Activated T-cell treated with anti-CD3 and anti-CD28 coated beads, Interleukin-2, amount 50 U/mL, for 72 hours (primary cell): ENCODE results near the gene WFDC5. TPM values are rescaled to one million over a fixed set of nuclear protein-coding genes. Genes with fewer than 3 reads are reported as not detected.
A peak's percentile ranks its signal among the peaks of the same experiment; 100 is the strongest.

Experiments
- ATAC-seq, 2 donors: fragments of 150-1000 bp; cut with Tn5 transposase; replicated peaks in 1 of 2; 2 replicates each; pipeline ENCODE4 v1.10.0; 2021; ENCODE audit warnings: moderate library complexity in 2 of 2, mild to moderate bottlenecking in 1 of 2
- DNase-seq, 2 donors: peaks; one replicate each; pipeline ENCODE4 v3.0.0; 2021 to 2022; ENCODE audit warnings: mixed read lengths in 1 of 2
- H3K27ac Mint-ChIP-seq: one replicate; pipeline ENCODE4 v1.8.0; 2022; ENCODE audit warnings: mild to moderate bottlenecking, moderate library complexity, mixed read lengths
- H3K27me3 Mint-ChIP-seq: one replicate; pipeline ENCODE4 v1.8.0; 2022; ENCODE audit warnings: low read depth, mixed read lengths
- H3K36me3 Mint-ChIP-seq, 2 donors: one replicate each; pipeline ENCODE4 v1.8.0; 2022; ENCODE audit warnings: mixed read lengths in 2 of 2, mild to moderate bottlenecking in 1 of 2; ENCODE audit not compliant: insufficient read depth in 2 of 2
- H3K4me1 Mint-ChIP-seq: one replicate; pipeline ENCODE4 v1.8.0; 2022; ENCODE audit warnings: low read depth, mixed read lengths
- H3K4me3 Mint-ChIP-seq, 2 donors: one replicate each; pipeline ENCODE4 v1.8.0; 2022; ENCODE audit warnings: mild to moderate bottlenecking in 2 of 2, mixed read lengths in 2 of 2, moderate library complexity in 2 of 2
- H3K9me3 Mint-ChIP-seq, 2 donors: one replicate each; pipeline ENCODE4 v1.8.0; 2022; ENCODE audit warnings: mixed read lengths in 2 of 2
- total RNA-seq, 2 donors: library from RNA; stranded (reverse); gene quantifications; one replicate each; pipeline ENCODE4 v1.2.3, GENCODE V29; 2022

The WFDC5 gene
- total RNA-seq, 2 donors from 2014 or later, result 1.4 TPM; not detected in 1

DNA sequence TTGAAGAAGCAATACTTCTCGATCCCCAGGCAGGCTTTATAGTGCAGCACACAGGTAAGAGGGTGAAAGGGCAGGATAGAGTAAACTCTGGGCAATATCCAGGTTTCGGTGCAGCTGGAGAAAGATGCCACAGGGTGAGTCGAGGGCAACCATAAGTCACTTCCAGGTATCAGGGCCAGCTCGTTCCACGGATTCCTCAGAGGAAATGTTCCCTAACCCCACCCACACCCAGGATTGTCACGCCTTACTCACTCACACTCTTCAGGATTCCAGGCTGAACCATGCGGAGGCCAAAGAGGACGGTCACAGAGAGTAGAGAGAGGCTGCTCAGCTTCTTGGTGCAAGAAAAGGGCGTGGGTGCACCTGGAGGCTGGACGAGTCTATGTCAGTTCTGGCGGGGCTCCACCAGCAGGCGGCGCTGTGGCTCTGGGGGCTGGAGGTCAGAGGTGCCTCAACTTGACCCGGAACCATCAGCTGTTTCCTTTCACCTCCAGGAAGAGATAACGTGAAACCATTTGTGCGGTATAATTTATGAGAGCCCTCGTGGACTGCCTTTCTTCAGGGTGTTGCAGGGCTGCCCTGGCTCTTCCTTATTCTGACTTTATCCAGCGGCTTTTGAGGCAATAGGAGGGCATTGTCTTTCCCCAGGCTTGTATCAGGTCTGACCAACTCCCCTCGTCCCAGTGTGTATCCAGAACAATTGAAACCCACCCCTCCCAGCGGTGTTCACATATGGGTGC, 23.8 kb upstream of the WFDC5 start:
- Mint-ChIP-seq H3K4me3 (no peak overlapping the region), H3K27ac (no peak overlapping the region), H3K36me3 (no peaks in the 10 kb centered on the region), H3K4me1 (no peaks in the 10 kb centered on the region), H3K27me3 (no peaks in the 10 kb centered on the region), H3K9me3 (no peaks in the 10 kb centered on the region)
- peak; percentile 85 to 87 for DNase-seq
- peak; percentile 85 to 89 for ATAC-seq

DNA sequence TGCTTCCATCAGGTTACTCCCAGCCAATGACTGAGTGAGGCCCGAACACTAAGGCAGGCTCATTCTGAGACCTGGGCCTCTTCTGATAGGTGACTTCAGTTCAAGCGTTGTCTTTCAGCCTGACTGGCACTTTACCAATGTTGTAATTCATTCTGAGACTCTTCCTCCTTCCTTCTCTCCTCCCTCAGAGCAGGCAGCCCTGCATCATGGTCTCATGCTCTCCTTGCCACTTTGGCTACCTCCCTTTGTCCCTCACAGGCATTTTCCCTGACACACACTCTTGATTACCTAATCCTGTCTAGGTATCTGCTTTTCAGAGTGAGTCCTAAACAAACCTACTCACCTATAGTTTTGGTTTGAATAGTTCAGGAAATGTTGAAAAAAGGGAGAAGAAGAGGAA, 21.9 kb upstream of the WFDC5 start:
- H3K4me1 Mint-ChIP-seq, result no peaks in the 10 kb centered on the region
- ATAC-seq (no peak), DNase-seq (no peak)
- no peak overlapping the region for H3K27ac Mint-ChIP-seq
- no peaks in the 10 kb centered on the region for H3K9me3 Mint-ChIP-seq
- H3K4me3 Mint-ChIP-seq, result no peak overlapping the region
- H3K27me3 Mint-ChIP-seq, result peaks cover 12% of the 10 kb centered on the region
- H3K36me3 Mint-ChIP-seq, result no peaks in the 10 kb centered on the region

DNA sequence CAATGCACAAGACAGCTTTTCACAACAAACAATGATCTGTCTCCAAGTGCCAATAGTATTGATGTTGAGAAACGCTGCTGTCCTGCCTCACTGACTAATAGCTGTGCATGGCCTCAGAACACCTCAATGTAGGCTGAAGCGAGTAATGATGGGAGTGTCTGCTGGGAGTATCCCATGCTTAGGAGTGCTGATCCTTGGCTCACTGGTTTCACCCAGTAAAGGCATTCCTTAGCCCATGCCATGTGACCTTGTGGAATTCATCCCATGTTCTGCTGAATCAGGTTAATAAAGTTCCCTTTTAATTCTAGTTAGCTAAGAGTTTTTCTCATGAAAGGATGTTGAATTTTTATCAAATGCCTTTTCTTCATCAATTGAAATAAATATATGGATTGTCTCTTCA, 13.1 kb upstream of the WFDC5 start:
- H3K27ac Mint-ChIP-seq, result no peak overlapping the region
- no peak for DNase-seq
- no peaks in the 10 kb centered on the region for H3K36me3 Mint-ChIP-seq
- ATAC-seq, result no peak
- no peak overlapping the region for H3K4me3 Mint-ChIP-seq
- no peaks in the 10 kb centered on the region for H3K4me1 Mint-ChIP-seq
- H3K27me3 Mint-ChIP-seq, result peaks cover 61% of the 10 kb centered on the region
- no peaks in the 10 kb centered on the region for H3K9me3 Mint-ChIP-seq

DNA sequence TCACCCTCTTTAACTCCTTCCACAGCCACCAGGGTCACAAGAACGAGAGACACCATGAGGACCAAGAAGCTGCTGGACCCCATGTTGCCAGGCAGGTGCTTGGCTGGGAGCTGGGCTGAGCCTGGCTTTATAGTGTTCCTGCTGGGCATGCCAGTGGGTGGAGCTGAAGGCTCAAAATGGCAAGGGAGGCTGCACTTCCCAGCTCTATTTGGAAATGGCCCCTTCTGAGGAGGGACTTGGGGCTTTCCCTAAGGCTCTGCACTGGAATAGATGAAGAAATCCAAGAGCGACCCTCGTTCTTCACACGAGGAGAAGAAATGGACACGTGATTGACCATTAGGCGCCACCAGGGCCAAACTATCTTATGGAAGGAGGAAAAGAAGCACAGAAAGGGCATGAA, 9.4 kb upstream of the WFDC5 start, which contains the start of gene WFDC12:
Gene WFDC12, minus strand, starts transcription at position 101 of the 400 bp plus-strand sequence. Its CDS starts 18 bp downstream, at position 83.
- no peaks in the 10 kb centered on the region for H3K36me3 Mint-ChIP-seq
- no peak for DNase-seq
- no peak within 1 kb of the TSS for H3K4me3 Mint-ChIP-seq
- peaks cover 56% of the 10 kb centered on the region for H3K27me3 Mint-ChIP-seq
- no peak for ATAC-seq
- H3K27ac Mint-ChIP-seq, result no peak within 1 kb of the TSS
- peaks cover 5% of the 10 kb centered on the region for H3K4me1 Mint-ChIP-seq
- no peaks in the 10 kb centered on the region for H3K9me3 Mint-ChIP-seq

DNA sequence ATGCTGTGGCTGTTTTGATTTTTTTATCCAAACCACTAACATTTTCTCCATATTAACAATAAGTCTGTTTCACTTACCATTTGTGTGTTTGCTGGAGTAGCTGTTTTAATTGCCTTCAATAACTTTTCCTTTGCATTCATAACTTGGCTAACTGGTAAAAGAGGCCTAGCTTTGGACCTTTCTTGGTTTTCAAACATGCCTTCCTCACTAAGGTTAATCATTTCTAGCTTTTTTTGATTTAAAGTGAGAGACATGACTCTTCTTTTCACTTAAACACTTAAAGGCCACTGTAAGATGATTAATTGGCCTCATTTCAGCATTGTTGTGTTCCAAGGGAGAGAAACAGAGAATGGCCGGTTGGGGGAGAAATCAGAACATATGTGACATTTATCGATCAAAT, 6.4 kb upstream of the WFDC5 start:
- Mint-ChIP-seq H3K4me3 (no peak overlapping the region), H3K9me3 (no peaks in the 10 kb centered on the region), H3K27ac (no peak overlapping the region), H3K36me3 (no peaks in the 10 kb centered on the region), H3K4me1 (peaks cover 5% of the 10 kb centered on the region), H3K27me3 (peaks cover 42% of the 10 kb centered on the region)
- DNase-seq (no peak), ATAC-seq (peak in 1 of 2 donors; percentile 38)

DNA sequence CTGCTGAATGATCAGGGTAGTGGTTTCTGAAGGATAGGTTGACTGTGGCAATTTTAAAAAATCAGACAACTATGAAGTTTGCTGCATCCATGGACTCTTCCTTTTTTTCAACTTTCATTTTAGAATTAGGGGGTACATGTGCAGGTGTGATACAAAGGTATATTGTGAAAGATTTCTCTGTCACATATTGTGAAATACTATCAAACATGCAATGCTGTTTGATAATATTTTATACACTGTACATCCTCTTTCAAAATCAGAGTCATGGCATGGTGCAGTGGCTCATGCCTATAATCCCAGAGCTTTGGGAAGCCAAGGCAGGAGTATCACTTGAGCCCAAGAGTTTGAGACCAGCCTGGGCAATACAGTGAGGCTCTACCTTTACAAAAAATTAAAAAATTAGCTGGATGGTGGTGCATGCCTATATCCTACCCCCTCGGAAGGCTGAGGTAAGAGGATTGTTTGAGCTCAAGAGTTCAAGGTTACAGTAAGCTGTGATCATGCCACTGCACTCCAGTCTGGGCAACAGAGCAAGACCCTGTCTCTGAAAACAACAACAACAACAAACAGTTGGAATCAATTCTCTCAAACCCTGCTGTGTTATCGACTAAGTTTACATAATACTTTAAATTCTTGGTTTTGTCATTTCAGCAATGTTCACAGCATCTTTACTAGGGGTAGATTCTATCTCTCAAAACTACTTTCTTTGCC, 4.7 kb upstream of the WFDC5 start:
- H3K27me3 Mint-ChIP-seq, result peaks cover 34% of the 10 kb centered on the region
- ATAC-seq, result no peak
- DNase-seq, result no peak
- no peaks in the 10 kb centered on the region for H3K9me3 Mint-ChIP-seq
- H3K27ac Mint-ChIP-seq, result no peak overlapping the region
- H3K36me3 Mint-ChIP-seq, result no peaks in the 10 kb centered on the region
- peaks cover 17% of the 10 kb centered on the region for H3K4me1 Mint-ChIP-seq
- no peak overlapping the region for H3K4me3 Mint-ChIP-seq

DNA sequence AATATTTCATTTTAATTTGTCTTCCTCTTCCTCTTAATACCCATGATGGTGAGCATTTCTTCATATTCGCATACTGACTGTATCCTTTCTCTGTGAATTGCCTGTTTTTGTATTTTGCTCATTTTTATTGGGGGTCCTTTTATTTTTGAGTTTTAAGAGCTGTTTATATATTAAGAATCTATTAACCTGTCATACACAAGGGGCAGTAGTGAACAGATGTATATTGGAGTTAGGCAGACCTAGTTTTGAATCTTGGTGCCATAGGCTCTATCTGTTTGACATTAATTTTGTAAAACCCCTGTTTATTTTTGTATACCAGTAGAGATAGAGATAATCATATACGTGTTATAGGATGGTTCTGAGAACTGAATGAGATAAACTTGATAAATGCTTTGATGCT, 3.1 kb upstream of the WFDC5 start:
- no peak overlapping the region for H3K27ac Mint-ChIP-seq
- H3K27me3 Mint-ChIP-seq, result peaks cover 42% of the 10 kb centered on the region
- no peak overlapping the region for H3K4me3 Mint-ChIP-seq
- ATAC-seq (no peak), DNase-seq (no peak)
- no peaks in the 10 kb centered on the region for H3K9me3 Mint-ChIP-seq
- H3K4me1 Mint-ChIP-seq, result peaks cover 21% of the 10 kb centered on the region
- no peaks in the 10 kb centered on the region for H3K36me3 Mint-ChIP-seq

DNA sequence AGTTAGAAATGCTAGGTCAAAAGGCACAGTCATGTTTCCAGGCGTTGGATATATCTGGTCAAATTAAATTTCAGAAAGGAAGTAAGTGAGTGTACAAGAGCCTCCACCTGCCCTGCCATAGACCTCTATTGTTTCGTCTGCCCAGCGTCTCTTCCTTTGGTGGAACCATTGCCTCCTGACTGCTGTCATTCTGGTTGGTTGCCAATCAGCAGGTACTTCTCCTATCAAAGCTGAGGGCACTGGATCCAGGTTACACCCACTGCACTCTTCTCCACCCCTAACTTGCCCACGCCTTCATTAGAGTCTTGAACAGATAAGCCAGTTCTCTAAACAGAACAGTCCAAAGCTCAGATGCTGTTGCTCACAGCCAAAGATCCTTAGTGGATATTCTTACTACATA, 2.6 kb upstream of the WFDC5 start:
- Mint-ChIP-seq H3K4me1 (peaks cover 21% of the 10 kb centered on the region), H3K27ac (no peak overlapping the region), H3K27me3 (peaks cover 39% of the 10 kb centered on the region), H3K36me3 (no peaks in the 10 kb centered on the region), H3K4me3 (no peak overlapping the region), H3K9me3 (no peaks in the 10 kb centered on the region)
- DNase-seq, result no peak
- no peak for ATAC-seq

DNA sequence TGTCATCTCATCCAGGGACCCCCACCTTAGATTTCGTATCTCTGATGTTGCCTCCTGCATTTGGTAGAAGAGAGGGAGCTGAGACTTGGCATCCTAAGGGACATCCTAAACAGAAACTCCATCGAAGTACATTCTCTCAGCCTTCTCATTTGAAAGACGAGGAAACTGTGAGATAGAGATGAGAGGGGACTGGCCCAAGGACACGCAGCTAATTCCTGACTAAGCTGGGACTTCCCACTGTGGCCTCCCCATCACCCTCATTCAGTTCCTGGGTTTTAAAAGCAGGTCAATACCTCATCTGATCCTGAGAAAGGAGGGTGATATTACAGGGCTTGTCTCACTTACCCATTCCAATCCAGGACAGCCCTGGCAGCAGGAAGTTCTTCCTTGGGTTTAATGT, 855 bp upstream of the WFDC5 start:
- ATAC-seq, result peak in 1 of 2 donors; percentile 64
- H3K36me3 Mint-ChIP-seq, result no peaks in the 10 kb centered on the region
- H3K9me3 Mint-ChIP-seq, result no peaks in the 10 kb centered on the region
- H3K4me3 Mint-ChIP-seq, result peak overlapping the region in 1 of 2 donors; percentile 18
- peaks cover 17% of the 10 kb centered on the region for H3K4me1 Mint-ChIP-seq
- no peak overlapping the region for H3K27ac Mint-ChIP-seq
- H3K27me3 Mint-ChIP-seq, result peaks cover 28% of the 10 kb centered on the region
- no peak for DNase-seq

DNA sequence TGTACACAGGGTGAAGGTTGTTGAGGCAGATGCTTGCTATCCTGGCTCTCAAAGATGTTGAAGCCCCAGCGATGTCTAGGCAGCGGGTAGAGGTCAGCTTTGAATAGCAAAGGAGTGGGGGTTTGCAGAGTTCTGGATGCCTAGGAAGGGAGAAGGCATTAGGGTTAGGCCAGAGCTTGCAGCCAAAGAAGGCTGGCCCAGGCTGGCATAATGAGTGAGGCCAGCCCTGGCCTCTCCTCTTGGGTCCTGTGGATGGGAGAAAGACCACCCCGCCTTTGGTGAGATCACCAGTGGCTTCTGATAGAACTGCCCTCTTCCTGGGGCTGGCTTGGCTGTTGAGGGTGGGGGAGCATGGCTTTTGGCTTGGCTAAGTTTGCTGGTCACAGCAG, 406 bp upstream of the WFDC5 start:
- Mint-ChIP-seq H3K4me3 (peak overlapping the region in 1 of 2 donors; percentile 23), H3K4me1 (peaks cover 17% of the 10 kb centered on the region), H3K9me3 (no peaks in the 10 kb centered on the region), H3K27ac (no peak overlapping the region), H3K27me3 (peaks cover 26% of the 10 kb centered on the region), H3K36me3 (no peaks in the 10 kb centered on the region)
- ATAC-seq (peak; percentile 6 to 12), DNase-seq (no peak)

DNA sequence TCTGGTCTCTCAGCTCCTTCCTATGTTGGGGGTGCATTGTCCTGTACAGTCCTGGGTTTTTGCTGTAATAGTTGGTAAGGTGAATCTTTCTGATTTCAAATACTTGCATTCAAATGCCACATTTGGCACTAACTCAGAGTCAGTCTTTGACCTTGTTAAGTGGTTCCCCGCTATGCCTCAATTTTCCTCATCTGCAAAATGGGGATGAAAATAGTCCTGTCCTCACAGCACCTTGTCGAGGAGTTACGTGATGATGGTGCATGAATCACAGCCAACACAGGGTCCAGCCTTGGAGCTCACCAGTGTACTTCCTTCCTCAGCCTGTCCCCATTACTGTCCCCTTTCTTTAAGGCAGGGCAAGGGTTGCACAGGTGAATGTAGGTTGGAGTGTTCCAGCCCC, 1.1 kb downstream of the WFDC5 start:
- DNase-seq (no peak), ATAC-seq (no peak)
- no peaks in the 10 kb centered on the region for H3K9me3 Mint-ChIP-seq
- no peaks in the 10 kb centered on the region for H3K36me3 Mint-ChIP-seq
- peaks cover 17% of the 10 kb centered on the region for H3K4me1 Mint-ChIP-seq
- no peak overlapping the region for H3K4me3 Mint-ChIP-seq
- H3K27ac Mint-ChIP-seq, result no peak overlapping the region
- H3K27me3 Mint-ChIP-seq, result peaks cover 21% of the 10 kb centered on the region

DNA sequence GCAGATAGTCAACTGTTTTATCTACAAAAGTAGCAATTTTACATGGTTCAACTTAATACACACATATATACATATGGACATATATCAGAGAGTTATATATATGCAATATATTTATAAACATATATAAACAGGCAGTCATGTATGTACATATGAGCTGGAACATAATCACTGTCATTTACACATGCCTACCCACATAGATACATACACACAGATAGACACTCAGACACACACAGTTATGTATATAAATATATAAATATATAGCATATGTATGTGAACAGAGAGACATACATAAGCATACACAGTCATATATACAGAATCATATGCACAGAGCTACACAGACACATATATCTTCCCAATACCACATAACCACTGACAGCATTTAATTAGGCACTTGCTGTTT, 2.2 kb downstream of the WFDC5 start:
- Mint-ChIP-seq H3K36me3 (no peaks in the 10 kb centered on the region), H3K27me3 (peaks cover 18% of the 10 kb centered on the region), H3K4me3 (no peak overlapping the region), H3K4me1 (peaks cover 17% of the 10 kb centered on the region), H3K9me3 (no peaks in the 10 kb centered on the region), H3K27ac (no peak overlapping the region)
- DNase-seq, result no peak
- no peak for ATAC-seq

DNA sequence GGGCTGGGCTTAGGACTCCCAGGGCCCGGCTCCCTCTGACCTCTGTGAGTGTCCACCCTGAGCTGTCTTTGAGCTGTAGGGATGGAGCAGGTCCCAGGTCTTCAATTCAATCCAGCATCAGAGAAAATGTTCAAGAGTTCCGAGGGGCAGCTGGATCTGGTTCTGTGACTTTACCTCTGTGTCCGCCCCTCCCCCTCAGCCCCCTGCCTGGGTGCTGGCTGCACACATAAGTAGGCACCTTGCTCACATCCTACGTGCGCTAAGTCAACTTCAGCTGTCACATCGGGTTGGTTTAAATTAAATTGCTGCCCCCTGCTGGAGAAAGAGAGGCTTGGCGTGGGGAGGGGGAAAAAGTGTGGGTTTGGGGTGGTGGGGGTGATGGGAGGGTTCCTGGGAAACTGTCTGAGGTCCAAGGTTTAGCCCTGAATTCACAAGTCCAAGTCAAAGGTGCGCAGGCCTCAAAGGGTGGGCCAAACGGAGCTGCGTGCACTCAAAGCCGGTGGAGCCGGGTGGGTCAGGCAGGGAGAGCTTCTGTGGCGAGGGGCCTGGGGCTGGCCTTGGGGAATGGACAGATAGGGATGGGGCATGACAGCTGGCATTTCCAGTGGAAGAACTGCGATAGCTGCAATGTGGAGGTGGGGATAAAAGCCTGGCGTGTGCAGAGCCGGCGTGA, 3.0 kb downstream of the WFDC5 start:
- Mint-ChIP-seq H3K4me3 (no peak overlapping the region), H3K36me3 (no peaks in the 10 kb centered on the region), H3K27me3 (peaks cover 16% of the 10 kb centered on the region), H3K4me1 (peaks cover 17% of the 10 kb centered on the region), H3K27ac (no peak overlapping the region), H3K9me3 (no peaks in the 10 kb centered on the region)
- ATAC-seq (peak; percentile 24 to 40), DNase-seq (peak in 1 of 2 donors; percentile 34)
